ENCODE data around the gene MOB3B. TPM values are rescaled to one million over a fixed set of nuclear protein-coding genes. Genes with fewer than 3 reads are reported as not detected.

MOB3B gene
- total and polyA plus RNA-seq, 2 of the 13 experiments (the other 11 are each of a cell fraction or from before 2014, with no cell fraction given), result 0.03 to 0.09 TPM

DNA sequence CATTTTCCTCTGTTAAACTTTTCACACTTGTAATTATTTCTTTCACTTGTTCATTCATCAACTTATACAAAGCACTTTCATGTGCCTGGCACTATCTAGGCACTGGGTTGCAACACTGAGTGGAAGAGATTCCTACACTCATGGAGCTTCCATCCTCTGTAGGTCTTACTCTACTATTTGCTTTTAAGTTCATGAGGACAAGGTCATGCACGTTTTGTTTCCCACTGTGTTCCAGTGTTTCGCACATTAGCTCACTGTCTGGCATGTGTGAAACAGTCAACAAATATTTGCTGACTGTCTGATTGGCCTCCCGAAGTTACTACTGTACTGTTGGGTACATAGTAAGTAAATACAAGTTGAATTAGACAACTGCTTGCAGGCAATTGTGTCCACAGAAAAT, 93.4 kb downstream of the MOB3B start (continued):
- TF ChIP-seq ZNF513 (CRISPR knock-in tag; conservative IDR thresholded peaks at IDR 0.05) (no peak), ZNF607 (CRISPR knock-in tag; IDR thresholded peaks at IDR 0.05; ENCODE audit: borderline replicate concordance) (peak; percentile 31; the same call in 1 of the 2 replicates), SCMH1 (CRISPR knock-in tag; IDR thresholded peaks at IDR 0.05; ENCODE audit: borderline replicate concordance) (no peak), ARNT (IDR thresholded peaks at IDR 0.05) (no peak), ZSCAN31 (CRISPR knock-in tag; IDR thresholded peaks at IDR 0.05; ENCODE audit: low read depth) (no peak), NFIB (CRISPR knock-in tag; IDR thresholded peaks at IDR 0.05; ENCODE audit: borderline replicate concordance) (no peak), HMGA1 (CRISPR knock-in tag; conservative IDR thresholded peaks at IDR 0.05) (no peak), SPEN (CRISPR knock-in tag; IDR thresholded peaks at IDR 0.05; ENCODE audit: low read depth) (peak; percentile 49; the same call in 1 of the 2 replicates), POLR2AphosphoS2 (IDR thresholded peaks at IDR 0.05; ENCODE audit: low read depth, low read length) (no peak), RELA (CRISPR knock-in tag; IDR thresholded peaks at IDR 0.05) (no peak), MED13 (CRISPR knock-in tag; IDR thresholded peaks at IDR 0.05) (no peak), ZNF614 (CRISPR knock-in tag; IDR thresholded peaks at IDR 0.05; ENCODE audit: borderline replicate concordance) (peak; percentile 67; the same call in 1 of the 2 replicates), ZSCAN12 (CRISPR knock-in tag; IDR thresholded peaks at IDR 0.05) (no peak), ZNF546 (CRISPR knock-in tag; conservative IDR thresholded peaks at IDR 0.05) (no peak), KAT8 (CRISPR knock-in tag; IDR thresholded peaks at IDR 0.05) (peak; percentile 55; the same call in 1 of the 2 replicates), FOSL2 (CRISPR knock-in tag; IDR thresholded peaks at IDR 0.05) (peak; percentile 90), NFYB (CRISPR knock-in tag; IDR thresholded peaks at IDR 0.05) (peak; percentile 51), CENPX (CRISPR knock-in tag; IDR thresholded peaks at IDR 0.05) (no peak), SOX13 (IDR thresholded peaks at IDR 0.05) (peak; percentile 98), SOX13 (CRISPR knock-in tag; conservative IDR thresholded peaks at IDR 0.05 in 1 of 2, IDR thresholded peaks at IDR 0.05 in 1 of 2) (peak in 1 of 2 experiments; percentile 100; a peak in 2 of 4 replicates), ZBTB7B (CRISPR knock-in tag; IDR thresholded peaks at IDR 0.05) (peak; percentile 65; the same call in 1 of the 2 replicates), KDM1A (CRISPR knock-in tag; IDR thresholded peaks at IDR 0.05) (peak; percentile 90), ZNF280B (CRISPR knock-in tag; IDR thresholded peaks at IDR 0.05; ENCODE audit: borderline replicate concordance) (no peak), RBM22 (optimal IDR thresholded peaks at IDR 0.05; ENCODE audit: low read length) (no peak), ARNTL (CRISPR knock-in tag; IDR thresholded peaks at IDR 0.05) (no peak), NR2C2 (CRISPR knock-in tag; IDR thresholded peaks at IDR 0.05; ENCODE audit: borderline replicate concordance) (peak; percentile 78; the same call in 1 of the 2 replicates)
- TF ChIP-seq, protein P1, sequence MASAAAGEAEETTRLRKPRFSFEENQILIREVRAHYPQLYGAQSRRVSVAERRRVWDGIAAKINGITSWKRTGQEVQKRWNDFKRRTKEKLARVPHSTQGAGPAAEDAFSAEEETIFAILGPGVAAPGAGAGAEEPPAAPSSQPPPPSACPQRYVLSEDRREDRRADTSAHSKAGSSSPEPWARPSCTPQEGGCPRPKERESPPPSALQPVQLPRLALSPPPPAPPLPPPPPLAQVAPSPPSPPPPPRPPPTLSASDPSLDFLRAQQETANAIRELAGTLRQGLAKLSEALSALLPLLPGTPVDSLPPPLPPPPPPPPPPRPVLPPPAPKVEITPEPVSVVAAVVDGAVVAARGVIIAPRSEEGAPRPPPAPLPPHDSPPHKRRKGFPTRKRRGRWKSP (CRISPR knock-in tag; IDR thresholded peaks at IDR 0.05), result peak; percentile 76; the same call in 1 of the 2 replicates
- TF ChIP-seq, protein P2, sequence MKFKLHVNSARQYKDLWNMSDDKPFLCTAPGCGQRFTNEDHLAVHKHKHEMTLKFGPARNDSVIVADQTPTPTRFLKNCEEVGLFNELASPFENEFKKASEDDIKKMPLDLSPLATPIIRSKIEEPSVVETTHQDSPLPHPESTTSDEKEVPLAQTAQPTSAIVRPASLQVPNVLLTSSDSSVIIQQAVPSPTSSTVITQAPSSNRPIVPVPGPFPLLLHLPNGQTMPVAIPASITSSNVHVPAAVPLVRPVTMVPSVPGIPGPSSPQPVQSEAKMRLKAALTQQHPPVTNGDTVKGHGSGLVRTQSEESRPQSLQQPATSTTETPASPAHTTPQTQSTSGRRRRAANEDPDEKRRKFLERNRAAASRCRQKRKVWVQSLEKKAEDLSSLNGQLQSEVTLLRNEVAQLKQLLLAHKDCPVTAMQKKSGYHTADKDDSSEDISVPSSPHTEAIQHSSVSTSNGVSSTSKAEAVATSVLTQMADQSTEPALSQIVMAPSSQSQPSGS (CRISPR knock-in tag; IDR thresholded peaks at IDR 0.05), result peak; percentile 93

Data from HepG2 (cell line).